ENCODE results near the gene SLC9A9. TPM values are rescaled to one million over a fixed set of nuclear protein-coding genes. Genes with fewer than 3 reads are reported as not detected.

The SLC9A9 gene
- total RNA-seq, 6 experiments from 2014 or later: 0.10 to 0.55 (median 0.33) TPM; not detected in 2

- no peaks in the 10 kb centered on the region for H3K36me3 Mint-ChIP-seq (ENCODE audit: low read depth)
- H3K9me3 Mint-ChIP-seq: no peaks in the 10 kb centered on the region; the same call in 1 of the 2 replicates
- no peak overlapping the region for H3K4me3 Mint-ChIP-seq
- H3K4me1 Mint-ChIP-seq (ENCODE audit: low read depth): no peaks in the 10 kb centered on the region
- peaks cover 1% of the 10 kb centered on the region; the same call in 1 of the 2 replicates for H3K27me3 Mint-ChIP-seq (ENCODE audit: insufficient read depth)
- TF ChIP-seq CTCF (IDR thresholded peaks at IDR 0.05): no peak
- no peak overlapping the region for H3K27ac Mint-ChIP-seq
- no peak for DNase-seq
Observed at GRCh38 chr3:143650827-143651226, 197.4 kb downstream of the SLC9A9 start.

GRCh38 chr3:143650120-143650519, 198.1 kb downstream of the SLC9A9 start:
- Mint-ChIP-seq H3K4me3 (no peak overlapping the region), H3K27me3 (ENCODE audit: insufficient read depth) (peaks cover 1% of the 10 kb centered on the region; the same call in 1 of the 2 replicates)

DNA sequence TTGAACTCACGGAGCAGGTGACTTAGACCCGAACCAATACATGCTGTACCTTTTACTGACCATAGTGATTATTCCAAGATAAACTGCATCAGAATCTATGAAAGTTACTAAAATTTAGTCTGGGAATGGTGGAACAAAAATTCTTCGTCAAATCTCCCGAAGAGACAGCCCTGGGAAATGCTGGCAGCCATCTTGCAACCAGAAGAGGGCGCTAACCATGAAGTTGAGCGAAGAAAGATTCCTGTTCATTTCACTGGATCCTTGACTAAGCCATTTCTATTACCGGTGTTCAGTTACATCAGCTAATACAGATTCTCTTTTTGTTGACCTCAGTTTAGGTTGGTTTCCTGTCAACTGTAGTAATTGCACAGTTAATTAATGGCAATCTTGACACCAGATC, 199.6 kb downstream of the SLC9A9 start:
- Mint-ChIP-seq H3K36me3 (ENCODE audit: low read depth) (no peaks in the 10 kb centered on the region), H3K4me3 (no peak overlapping the region), H3K4me1 (ENCODE audit: low read depth) (peaks cover 6% of the 10 kb centered on the region), H3K27me3 (ENCODE audit: insufficient read depth) (peaks cover 1% of the 10 kb centered on the region; the same call in 1 of the 2 replicates), H3K9me3 (no peaks in the 10 kb centered on the region; the same call in 1 of the 2 replicates), H3K27ac (no peak overlapping the region)
- DNase-seq: no peak
- peak; percentile 55 for TF ChIP-seq CTCF (IDR thresholded peaks at IDR 0.05)

More at GRCh38 chr3:143650120-143650519, 198.1 kb downstream of the SLC9A9 start:
- DNase-seq: no peak
- H3K36me3 Mint-ChIP-seq (ENCODE audit: low read depth): no peaks in the 10 kb centered on the region
- H3K9me3 Mint-ChIP-seq: no peaks in the 10 kb centered on the region; the same call in 1 of the 2 replicates
- H3K4me1 Mint-ChIP-seq (ENCODE audit: low read depth): no peaks in the 10 kb centered on the region
- no peak overlapping the region for H3K27ac Mint-ChIP-seq
- no peak for TF ChIP-seq CTCF (IDR thresholded peaks at IDR 0.05)

GRCh38 chr3:143648218-143648617, 200.1 kb downstream of the SLC9A9 start:
- Mint-ChIP-seq H3K9me3 (no peaks in the 10 kb centered on the region; the same call in 1 of the 2 replicates), H3K27ac (no peak overlapping the region), H3K27me3 (ENCODE audit: insufficient read depth) (peaks cover 1% of the 10 kb centered on the region; the same call in 1 of the 2 replicates), H3K4me1 (ENCODE audit: low read depth) (peaks cover 6% of the 10 kb centered on the region), H3K36me3 (ENCODE audit: low read depth) (no peaks in the 10 kb centered on the region), H3K4me3 (no peak overlapping the region)
- DNase-seq: no peak
- no peak for TF ChIP-seq CTCF (IDR thresholded peaks at IDR 0.05)

GRCh38 chr3:143644370-143645089, 203.7 kb downstream of the SLC9A9 start:
- Mint-ChIP-seq H3K27me3 (ENCODE audit: insufficient read depth) (no peaks in the 10 kb centered on the region), H3K27ac (no peak overlapping the region), H3K36me3 (ENCODE audit: low read depth) (no peaks in the 10 kb centered on the region), H3K4me1 (ENCODE audit: low read depth) (peaks cover 6% of the 10 kb centered on the region), H3K4me3 (peak overlapping the region; percentile 59), H3K9me3 (no peaks in the 10 kb centered on the region; the same call in 1 of the 2 replicates)
- TF ChIP-seq CTCF (IDR thresholded peaks at IDR 0.05): peak; percentile 79
- peak; percentile 59 for DNase-seq
